ENCODE data around the gene MYBPC1.

MYBPC1 gene

DNA sequence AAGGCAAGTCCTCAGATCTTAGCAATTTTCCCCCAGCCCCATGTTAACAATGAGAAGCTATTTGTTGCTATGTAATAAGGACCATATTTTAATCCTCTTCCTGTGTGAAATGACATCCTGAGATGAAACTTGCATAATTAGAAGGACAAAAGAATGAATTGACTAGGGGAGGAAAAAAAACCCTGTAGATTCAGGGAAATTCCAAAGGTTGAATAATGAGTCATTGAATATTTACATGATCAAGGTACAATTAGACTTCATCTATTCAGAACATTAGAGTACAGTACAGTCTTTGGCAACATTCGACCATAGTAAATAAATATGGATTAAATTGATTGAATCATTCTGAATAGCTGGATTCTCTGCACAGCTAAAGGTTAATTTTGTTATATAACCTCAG lies 9.4 kb downstream of the MYBPC1 start:
- no peak for DNase-seq (ENCODE audit: low spot score)

DNA sequence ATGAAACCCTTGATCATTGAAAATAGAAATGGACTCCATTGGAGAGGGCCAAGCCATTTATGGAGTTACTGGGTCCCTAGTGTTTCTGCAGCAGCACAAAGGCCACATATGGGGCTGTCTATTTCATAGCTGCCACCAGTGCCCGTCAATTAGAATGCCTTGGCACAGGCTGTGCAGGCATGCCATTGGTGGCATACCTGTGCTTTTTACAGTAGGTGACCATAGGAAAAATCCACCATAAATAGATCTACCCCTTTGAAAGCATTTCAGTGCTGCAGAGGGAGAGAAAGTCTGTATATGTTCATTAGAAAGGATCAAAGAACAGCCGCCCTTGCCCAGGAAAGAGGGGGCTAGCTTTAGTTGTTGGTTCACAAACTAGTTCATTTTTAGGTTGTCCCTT lies 13.1 kb downstream of the MYBPC1 start:
- no peak for DNase-seq (ENCODE audit: low spot score)

DNA sequence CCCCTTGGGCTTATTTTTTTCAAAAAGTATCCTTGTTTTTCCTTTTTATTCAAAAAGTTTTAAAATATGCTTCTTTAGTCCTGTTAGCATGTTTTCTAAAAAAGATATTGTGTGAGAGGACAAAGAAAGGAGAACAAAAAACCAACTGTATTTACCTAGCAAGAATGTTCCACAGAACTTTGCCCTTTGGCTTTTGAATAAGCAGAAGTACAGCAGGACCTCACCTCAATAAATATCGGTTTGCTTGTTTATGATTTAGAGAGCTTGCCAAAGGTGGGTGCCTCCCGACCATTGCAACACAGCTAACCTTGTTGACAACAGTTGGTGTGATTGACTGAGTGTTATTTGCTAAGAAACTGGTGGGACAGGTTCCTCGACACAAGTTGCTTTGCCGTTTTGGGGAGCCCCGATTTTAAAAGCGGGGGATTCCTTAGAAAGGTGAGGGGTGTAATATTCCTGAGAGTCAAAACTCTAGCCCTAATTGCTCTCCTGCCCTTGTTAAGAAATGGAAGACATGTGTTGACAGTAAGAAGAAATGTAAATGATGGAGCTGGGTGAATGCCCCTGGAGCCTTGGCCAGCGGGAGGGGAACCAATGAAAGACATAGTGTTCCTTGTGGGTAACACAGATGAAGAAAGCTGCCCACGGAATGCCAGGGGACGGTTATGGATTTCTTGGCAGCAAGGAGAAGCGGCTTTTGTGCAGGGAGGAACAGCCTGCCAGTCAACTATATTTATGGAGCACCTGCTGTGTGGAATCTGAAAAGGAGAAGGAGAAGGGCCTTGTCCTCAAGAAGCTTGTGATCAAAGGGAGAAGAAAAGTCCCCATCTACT lies 13.7 kb downstream of the MYBPC1 start:
- DNase-seq (ENCODE audit: low spot score) = no peak

DNA sequence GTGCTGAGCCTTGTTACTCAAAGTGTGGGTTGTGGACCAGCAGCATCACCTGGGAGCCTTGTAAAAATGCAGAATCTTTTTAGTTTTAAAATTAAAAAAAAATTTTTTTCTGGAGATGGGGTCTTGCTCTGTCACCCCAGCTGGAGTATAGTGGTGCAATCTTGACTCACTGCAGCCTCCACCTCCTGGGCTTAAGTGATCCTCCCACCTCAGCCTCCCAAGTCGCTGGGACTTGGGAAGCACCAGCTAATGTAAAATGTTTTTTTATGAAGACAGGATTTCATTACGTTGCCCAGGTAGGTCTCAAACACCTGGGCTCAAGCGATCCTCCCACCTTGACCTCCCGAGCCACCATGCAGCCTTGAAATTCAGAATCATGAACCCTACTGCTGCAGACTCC lies 14.4 kb downstream of the MYBPC1 start:
- no peak for DNase-seq (ENCODE audit: low spot score)

DNA sequence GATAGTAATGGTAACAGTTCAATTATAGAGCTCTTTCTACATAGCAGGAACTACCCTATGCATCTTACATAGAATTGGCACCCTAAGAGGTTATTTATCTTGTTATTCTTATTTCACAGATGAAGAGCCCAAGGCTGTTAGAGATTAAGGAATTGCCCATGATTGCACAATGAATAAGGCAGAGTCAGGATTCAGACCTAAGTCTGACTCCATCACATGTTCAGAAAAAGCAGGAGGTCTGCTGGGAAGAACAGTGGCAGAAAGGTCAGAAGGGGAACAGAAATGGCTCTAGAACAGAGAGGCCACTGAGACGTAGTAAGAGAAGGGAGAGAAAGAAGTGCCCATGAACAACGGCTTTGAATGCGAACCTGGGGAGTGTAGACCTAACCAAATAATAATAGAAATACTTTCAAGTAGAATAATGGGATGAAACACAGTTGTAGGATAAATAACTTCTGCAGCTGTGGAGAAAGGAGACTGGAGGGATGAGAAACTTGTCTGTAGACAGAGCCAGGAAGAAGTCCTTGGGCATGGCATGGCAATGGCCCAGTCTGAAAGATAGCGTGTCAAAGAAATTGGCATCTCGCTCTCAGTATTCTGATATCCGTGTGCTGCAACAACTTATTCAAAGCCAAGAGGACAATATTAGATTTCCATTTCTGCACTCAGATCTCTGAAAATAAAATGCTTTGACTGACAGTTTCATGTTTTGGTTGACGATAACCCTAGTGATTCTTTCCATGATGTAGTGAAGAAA lies 17.6 kb downstream of the MYBPC1 start:
- no peak for DNase-seq (ENCODE audit: low spot score)

DNA sequence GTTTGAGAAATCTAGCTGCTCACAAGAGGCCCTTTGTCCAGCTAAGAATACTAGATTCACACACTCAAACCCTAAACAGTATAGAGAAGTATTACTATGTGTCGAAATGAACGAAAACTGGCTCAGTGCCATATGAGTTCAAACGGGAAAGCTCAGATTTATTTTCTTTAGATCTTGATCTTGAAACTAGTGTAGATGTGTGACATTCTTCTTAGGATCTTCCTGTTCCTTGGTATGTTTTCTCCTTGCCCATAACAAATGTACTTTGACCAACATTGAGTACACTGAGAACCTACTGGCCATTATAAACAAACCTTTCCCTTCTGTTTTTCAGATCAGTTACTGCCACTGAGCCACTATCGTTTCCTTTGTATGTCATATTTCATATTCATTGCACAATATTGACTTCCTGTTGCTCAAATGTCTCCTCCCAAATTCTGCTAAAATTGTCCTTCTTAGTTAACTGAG lies 21.3 kb downstream of the MYBPC1 start:
- DNase-seq (ENCODE audit: low spot score) = no peak

DNA sequence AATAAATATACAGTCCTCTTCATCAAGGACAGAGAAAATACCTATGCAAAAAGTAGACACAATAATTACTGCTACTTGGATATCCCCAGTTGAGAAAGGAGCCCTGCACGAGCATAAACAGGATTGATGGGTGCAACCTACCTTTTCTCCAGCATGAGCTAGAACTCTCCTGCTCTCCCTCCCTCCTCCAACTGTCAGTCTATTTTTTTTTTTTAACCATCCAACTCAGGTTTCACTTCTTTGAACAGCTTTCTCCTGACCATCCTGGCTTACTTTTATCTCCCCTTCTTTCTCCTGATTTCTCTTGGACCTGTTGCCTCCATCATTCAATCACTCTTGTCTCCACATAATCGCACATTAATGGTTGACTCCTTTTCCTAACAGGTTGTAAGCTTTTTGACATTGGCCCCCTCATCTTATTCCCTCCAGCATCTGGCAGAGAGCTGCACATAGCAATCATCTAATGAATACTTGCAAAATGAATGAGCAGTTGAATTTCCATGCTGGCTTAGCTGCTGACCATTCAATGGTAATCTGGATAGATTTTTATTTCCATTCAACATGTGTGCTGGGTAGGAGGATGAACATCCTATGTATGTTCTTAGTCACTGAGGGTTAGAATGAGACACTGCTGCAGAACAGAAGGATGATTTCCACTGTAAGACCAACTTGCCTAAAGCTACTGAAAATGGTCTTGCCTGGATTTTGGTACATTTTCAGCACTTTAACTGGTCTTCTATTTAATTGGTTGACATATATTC lies 24.4 kb downstream of the MYBPC1 start:
- no peak for DNase-seq (ENCODE audit: low spot score)

DNA sequence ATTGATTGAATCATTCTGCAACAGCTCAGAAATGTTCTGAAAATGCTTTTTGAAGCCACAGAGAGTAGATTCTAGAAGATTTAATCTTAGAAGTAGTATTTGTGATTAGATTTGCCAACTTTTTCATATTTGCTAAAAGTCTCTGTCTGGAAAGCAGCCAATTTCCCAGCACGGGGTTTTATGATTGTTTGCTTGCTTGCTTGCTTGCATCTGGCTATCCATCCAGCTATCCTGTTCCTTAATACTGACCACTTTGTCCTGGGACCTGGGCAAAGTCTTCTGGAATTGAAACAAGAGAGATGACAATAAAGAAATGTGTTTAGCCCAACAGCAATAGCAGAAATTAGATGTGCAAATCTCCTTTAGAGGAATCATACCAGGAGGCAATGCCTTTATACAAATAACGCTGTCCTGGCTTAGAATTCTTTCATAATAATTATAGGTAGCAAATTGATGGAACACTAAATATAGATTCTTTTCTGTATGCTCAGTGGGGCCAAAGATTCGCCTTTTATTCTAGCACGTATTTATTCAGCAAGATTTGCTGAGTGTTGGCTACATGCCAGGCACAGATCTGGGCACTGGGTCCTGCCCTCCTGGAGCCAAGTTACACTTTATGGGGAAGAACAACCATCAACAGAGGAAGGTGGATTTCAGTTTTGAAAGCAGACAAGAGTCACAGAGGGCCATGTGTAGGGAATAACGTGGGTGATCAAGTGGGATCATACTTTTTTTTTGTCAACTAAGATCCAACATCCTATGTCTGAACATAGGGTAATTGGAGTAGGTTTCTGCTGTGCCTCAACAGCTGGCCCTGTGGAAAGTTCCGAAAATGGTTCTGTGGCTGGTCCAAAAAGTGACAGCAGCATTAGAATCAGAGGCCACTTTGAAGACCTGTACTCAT lies 25.3 kb downstream of the MYBPC1 start:
- DNase-seq (ENCODE audit: low spot score) = no peak

DNA sequence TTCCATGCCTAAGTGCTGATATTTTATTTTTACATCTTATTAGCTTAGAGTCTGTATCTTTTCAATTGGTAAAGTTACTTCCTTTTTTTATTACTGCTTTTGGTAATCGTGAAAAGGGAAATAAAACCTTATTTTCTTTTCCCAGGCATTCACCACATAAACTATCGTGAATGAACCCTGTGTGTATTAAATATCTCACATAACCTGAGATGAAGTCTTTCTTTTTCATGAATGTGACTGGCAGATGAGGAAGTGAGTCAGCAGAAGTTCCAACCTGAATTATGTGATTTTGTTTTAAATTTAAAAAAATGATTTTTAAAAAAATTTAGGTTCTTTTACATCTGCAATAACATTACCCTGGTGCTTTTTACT lies 26.0 kb downstream of the MYBPC1 start:
- no peak for DNase-seq (ENCODE audit: low spot score)

DNA sequence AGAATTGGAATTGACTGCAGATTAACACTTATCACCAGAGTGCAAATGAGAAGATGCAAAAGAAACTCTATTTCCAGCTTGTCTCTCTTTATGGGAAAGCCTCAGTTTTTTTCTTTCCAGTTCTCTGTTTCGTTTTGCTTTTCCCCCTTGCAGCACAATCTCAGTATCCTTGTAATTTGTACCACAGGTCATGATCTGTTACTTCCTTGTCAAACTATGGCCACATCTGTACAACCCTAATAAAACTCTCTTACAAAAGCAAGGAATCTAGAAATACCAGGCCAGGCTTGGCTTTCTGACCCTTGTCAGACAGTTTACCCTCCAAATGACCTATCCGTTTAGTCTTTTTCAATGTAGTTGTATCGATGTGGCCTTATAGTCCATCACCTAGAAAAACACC lies 33.9 kb downstream of the MYBPC1 start:
- no peak for DNase-seq (ENCODE audit: low spot score)

DNA sequence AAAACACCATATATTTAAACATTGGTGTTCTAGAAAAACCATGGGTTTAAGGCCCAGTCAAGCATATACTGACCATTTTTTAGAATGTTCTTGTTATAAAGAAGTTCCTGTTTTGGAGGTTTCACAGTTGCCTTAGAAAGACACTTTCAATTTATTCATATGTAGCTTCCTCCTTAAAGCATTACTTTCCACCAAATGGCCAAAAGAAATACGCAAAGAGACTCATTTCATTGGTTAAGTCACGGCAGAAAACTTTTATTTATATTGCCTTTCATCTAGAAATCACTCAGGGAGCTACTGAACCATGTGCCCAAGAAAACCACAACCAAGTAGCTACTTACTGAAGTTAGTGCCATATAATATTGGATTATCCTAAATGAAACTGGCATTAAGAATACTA lies 40.0 kb downstream of the MYBPC1 start:
- DNase-seq (ENCODE audit: low spot score) = no peak

DNA sequence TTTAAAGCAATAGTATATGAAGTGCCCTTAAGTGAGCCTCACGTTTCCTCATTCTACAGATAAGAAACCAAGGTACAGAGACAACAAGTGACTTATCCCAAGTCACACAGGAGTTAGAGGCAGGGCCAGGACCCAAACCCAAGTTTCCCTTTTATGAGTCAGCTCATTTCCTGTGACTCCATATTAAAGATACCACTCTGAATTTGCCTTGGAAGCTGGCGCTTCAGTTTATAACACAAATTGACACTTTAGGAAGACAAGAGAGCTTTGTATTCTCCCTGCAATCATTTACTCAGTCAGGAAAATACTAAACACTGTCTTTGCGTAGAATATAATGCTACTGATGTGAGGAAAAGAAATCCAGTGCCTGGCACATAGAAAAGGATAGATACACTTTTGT lies 43.2 kb downstream of the MYBPC1 start:
- no peak for DNase-seq (ENCODE audit: low spot score)

DNA sequence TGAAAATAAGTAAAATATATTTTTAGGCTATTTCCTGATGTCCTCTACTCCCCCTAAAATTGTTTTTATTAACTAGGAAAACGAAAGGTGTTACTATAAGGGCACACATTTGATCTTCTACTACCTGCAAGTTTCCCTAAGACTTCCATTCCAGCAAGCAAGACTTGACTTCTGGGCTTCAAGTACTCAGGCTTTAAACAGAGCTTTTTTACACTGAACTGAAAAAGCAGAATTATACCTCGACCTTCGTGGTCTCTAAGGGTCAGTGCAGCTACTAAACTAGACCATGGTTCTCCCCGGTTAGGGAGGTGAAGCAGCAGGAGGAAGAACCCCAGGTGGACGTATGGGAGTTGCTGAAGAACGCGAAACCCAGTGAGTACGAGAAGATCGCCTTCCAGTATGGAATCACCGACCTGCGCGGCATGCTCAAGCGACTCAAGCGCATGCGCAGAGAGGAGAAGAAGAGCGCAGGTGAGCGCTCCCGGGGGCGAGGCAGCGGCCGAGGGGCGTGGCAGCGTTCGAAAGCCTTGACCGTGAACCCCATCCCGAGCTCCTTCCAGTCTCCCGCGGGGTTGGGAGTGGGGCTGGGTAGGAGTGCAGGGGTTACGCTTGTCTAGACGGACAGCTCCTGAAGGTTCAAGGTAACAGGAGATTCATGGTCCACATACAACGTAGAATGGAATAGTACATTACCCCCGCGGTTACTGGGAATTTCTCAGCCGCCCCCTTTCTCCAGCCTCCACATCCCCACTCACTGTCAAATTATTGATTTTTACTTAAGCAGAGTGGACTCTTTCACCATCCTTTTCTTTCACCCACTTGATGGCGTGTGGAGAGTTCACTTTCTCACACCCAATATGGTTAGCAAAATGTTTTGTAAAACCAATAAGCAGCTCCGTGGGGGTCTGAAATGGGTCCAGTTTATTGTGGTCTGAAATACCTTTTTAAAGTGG lies 47.6 kb downstream of the MYBPC1 start:
- DNase-seq (ENCODE audit: low spot score) = no peak

DNA sequence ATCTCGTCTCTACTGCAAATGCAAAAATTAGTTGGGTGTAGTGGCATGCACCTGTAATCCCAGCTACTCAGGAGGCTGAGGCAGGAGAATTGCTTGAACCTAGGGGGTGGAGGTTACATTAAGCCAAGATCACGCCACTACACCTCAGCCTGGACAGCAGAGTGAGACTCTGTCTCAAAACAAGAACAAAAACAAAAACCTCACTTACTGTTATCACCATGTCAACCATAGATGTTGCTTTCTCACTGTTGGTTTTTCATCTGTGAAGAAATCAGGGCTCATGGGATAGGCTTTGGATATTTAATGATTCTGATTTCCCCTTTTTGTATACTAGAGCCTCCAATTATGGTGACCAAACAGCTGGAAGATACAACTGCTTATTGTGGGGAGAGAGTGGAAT lies 52.9 kb downstream of the MYBPC1 start:
- no peak for DNase-seq (ENCODE audit: low spot score)

DNA sequence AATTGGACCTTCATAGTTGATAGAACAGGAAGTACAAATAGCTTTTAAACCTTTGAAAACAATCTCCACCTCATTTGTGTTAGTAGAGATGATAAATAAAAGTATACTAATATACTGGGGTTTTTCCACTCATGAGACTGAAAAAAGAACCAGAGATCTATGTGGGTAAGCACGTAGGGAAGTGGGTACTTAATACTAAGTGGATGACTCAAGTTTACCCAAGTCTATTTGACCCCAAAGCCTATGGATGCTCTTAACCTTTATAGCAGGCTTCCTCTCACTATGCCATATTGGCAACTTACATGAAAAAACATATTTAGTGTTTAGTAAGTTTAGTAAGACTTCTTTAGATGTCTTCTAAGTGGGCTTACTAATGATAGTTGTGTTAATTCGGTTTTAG lies 53.4 kb downstream of the MYBPC1 start:
- DNase-seq (ENCODE audit: low spot score) = no peak

DNA sequence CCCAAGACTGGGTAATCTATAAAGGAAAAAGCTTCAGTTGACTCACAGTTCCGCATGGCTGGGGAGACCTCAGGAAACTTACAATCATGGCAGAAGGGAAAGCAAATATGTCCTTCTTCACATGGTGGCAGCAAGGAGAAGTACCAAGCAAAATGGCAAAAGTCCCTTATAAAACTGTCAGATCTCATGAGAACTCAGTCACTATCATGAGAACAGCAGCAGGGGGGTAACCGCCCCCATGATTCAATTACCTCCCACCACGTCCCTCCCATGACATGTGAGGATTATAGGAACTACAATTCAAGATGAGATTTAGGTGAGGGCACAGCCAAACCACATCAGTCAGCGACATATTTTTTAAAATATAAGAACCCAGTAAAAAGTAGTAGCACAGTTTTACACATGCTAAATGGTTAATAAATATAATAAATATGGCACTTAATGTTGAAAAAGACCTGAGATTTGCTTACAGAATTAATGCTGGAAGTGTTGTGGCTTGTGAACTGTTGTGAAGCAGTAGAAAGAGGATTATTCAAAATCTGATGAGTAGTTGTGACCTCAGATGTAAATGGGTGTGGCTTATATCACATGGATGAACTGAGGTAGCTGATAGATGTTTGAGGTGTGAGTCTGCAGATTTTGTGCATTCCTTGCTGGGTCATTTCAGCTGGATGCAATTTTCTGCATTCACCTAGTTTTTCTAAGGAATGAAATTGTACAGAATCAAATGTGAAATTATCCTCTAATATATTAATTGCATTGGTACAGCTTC lies 55.8 kb downstream of the MYBPC1 start:
- DNase-seq (ENCODE audit: low spot score) = no peak

DNA sequence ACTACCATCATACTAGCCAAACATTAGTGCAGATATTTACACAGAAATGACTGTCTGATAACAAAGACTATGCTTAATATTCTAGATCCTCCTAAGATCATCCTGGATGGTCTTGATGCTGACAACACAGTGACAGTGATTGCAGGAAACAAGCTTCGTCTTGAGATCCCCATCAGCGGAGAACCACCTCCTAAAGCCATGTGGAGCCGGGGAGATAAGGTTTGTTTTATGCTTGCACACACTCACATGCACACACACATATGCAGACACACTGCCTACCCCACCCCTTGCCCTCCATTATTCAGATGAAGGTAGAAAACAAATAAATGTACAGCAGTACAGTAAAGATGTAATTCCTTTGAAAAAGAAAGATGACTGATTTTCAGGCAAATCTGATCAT lies 58.3 kb downstream of the MYBPC1 start:
- no peak for DNase-seq (ENCODE audit: low spot score)

DNA sequence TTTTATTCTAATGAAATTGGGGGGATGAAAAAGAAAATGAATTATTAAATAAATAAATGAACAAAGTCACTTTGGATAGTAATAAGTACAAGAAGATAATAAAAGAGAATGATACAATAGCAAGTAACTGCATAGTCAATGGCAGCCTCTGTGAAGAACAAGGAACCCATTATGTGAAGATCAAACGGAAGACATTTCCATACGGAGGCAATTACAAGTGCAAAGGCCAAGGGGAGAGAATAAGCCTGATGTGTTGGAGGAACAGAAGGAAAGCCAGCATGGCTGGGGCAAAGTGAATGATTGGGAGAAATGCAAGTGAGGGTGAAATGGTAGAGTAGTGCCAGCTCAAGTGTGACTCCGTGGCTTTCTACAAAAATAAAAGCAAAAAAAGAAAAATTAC lies 58.7 kb downstream of the MYBPC1 start:
- no peak for DNase-seq (ENCODE audit: low spot score)

DNA sequence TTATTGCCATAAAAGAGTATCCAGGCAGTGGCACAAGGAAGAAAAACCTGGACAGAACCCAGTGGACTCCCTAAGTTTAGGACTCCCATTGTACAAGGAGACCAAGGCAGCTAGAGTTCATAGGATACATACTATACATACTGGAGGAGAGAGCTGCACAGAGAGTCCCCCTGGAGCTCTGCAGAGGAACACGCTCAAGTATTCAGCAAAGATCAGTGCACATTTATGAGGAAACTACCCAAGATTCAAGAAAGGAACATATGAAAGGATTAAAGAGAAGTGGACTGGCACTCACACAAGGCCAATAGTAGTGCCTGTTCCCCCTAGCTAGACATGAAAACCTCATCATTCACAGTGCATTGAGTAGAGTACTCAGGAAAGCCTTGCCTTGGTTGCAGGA lies 59.7 kb downstream of the MYBPC1 start:
- DNase-seq (ENCODE audit: low spot score) = no peak

DNA sequence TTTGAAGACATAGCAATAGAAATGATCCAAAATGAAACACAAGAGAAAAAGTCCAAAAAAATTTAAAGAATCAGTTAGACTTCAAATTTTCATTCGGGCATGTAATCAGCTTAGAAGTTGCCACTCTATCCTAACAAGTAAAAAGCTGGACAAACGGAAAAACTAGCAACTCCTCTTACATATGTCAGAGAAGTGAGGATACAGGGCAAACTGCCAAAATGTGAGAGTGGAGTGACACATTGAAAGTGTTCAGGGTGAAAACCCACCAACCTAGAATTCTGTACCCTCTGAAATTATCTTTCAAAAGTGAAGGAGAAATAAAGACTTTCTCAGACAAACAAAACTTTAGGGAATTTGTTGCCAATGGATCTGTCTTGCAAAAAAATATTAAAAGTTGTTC lies 60.6 kb downstream of the MYBPC1 start:
- DNase-seq (ENCODE audit: low spot score) = no peak

Data from AG20443 (cell line).